GM18526 (cell line): ENCODE results near the gene PARP3.

Experiments used
- POLR2A ChIP-seq: IDR thresholded peaks from 3 replicates; pipeline ENCODE4 v1.6.1; 2011; ENCODE audit not compliant: insufficient read length; ENCODE audit errors: extremely low read depth

PARP3 gene

DNA sequence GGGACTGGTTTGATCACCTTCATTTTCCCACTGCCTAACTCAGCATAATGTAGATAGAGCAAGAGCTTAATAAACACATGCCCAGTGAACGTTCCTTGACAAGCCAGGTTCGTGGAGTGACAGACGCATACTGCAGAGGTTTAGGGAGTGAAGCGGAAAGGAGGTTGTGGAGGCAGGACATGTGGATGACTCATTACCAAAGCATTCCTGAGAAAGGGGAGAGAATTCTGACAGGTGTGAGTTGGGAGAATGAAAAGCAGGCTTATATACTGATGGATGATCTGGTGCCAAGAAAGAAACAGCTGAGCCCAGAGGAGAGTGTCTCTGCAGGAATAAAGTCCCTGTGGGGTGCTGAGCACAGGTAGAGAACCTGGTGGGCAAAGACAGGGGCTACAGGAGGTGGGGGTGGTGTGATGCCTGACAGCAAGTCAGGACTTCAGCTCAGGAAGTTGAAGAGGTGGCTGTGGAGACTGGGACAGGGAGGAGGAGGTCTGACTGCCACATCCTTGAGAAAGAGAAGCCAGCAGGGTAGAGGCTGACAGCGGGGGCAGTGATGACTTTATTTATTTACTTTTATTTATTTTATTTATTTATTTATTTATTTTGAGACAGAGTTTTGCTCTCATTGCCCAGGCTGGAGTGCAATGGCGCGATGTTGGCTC is 55.9 kb downstream of the PARP3 start:
- TF ChIP-seq POLR2A, result no peak
